Liver (tissue), 9 donors: Measurements from ENCODE around the gene TMCO4. TPM values are rescaled to one million over a fixed set of nuclear protein-coding genes. Genes with fewer than 3 reads are reported as not detected.

Experiments
- DNase-seq: peaks from one replicate; pipeline ENCODE4 v3.0.0-alpha.2; 2017; ENCODE audit warnings: low spot score
- H3K27ac ChIP-seq, 2 donors: one replicate each; pipeline ENCODE4 v1.7.0; 2013; ENCODE audit warnings: inconsistent platforms in 2 of 2, low read length in 2 of 2, control low read depth in 1 of 2, low read depth in 1 of 2, mild to moderate bottlenecking in 1 of 2
- H3K27me3 ChIP-seq, 4 donors: one replicate each; pipeline versions ENCODE4 v1.6.1 to v1.7.0; 2013; ENCODE audit warnings: low read length in 3 of 4, inconsistent platforms in 1 of 4, mild to moderate bottlenecking in 1 of 4, moderate library complexity in 1 of 4; ENCODE audit not compliant: control insufficient read depth in 4 of 4, insufficient read depth in 4 of 4
- H3K36me3 ChIP-seq, 4 donors: one replicate each; pipeline versions ENCODE4 v1.6.1 to v1.7.0; 2013; ENCODE audit warnings: low read length in 3 of 4, mild to moderate bottlenecking in 3 of 4, low read depth in 1 of 4, moderate library complexity in 1 of 4; ENCODE audit not compliant: control insufficient read depth in 4 of 4, insufficient read depth in 3 of 4
- H3K4me1 ChIP-seq, 4 donors: one replicate each; pipeline versions ENCODE4 v1.6.1 to v1.7.0; 2013; ENCODE audit warnings: low read length in 3 of 4, mild to moderate bottlenecking in 3 of 4, moderate library complexity in 1 of 4; ENCODE audit not compliant: control insufficient read depth in 4 of 4, insufficient read depth in 4 of 4
- H3K4me3 ChIP-seq, 3 donors: one replicate each; pipeline versions ENCODE4 v1.6.1 to v1.7.0; 2013; ENCODE audit warnings: low read length in 3 of 3, control low read depth in 1 of 3, low read depth in 1 of 3, mild to moderate bottlenecking in 1 of 3
- H3K9ac ChIP-seq, 2 donors: one replicate each; pipeline ENCODE4 v1.7.0; 2013; ENCODE audit warnings: low read length in 2 of 2, mild to moderate bottlenecking in 2 of 2, moderate library complexity in 2 of 2, control low read depth in 1 of 2, low read depth in 1 of 2
- H3K9me3 ChIP-seq, 4 donors: one replicate each; pipeline versions ENCODE4 v1.6.1 to v1.7.0; 2013; ENCODE audit warnings: low read length in 3 of 4; ENCODE audit not compliant: control insufficient read depth in 4 of 4
- EGR1 ChIP-seq, 2 donors: IDR thresholded peaks; 2 replicates each; pipeline ENCODE4 v1.6.1; 2016 to 2018; ENCODE audit warnings: antibody characterized with exemption in 2 of 2, low read depth in 2 of 2
- FOXA1 ChIP-seq: IDR thresholded peaks from 2 replicates; pipeline ENCODE4 v1.6.1; 2016; ENCODE audit warnings: antibody characterized with exemption
- FOXA2 ChIP-seq: IDR thresholded peaks from 2 replicates; pipeline ENCODE4 v1.6.1; 2016; ENCODE audit warnings: antibody characterized with exemption
- GABPA ChIP-seq, 2 donors: IDR thresholded peaks in 1 of 2; conservative IDR thresholded peaks in 1 of 2; 2 replicates each; pipeline ENCODE4 v1.6.1; 2016; ENCODE audit warnings: antibody characterized with exemption in 2 of 2, mild to moderate bottlenecking in 1 of 2, moderate library complexity in 1 of 2
- HNF4A ChIP-seq, 2 donors: conservative IDR thresholded peaks; 2 replicates each; pipeline ENCODE4 v1.6.1; 2016; ENCODE audit warnings: antibody characterized with exemption in 2 of 2, mild to moderate bottlenecking in 2 of 2
- HNF4G ChIP-seq: IDR thresholded peaks from 2 replicates; pipeline ENCODE4 v1.6.1; 2016; ENCODE audit warnings: antibody characterized with exemption
- JUND ChIP-seq, 2 donors: IDR thresholded peaks; 2 replicates each; pipeline ENCODE4 v1.6.1; 2016; ENCODE audit warnings: antibody characterized with exemption in 2 of 2
- NR2F2 ChIP-seq: IDR thresholded peaks from 2 replicates; pipeline ENCODE4 v1.6.1; 2016; ENCODE audit warnings: antibody characterized with exemption
- RAD21 ChIP-seq, 2 donors: IDR thresholded peaks; 2 replicates each; pipeline ENCODE4 v1.6.1; 2016; ENCODE audit warnings: antibody characterized with exemption in 2 of 2, mild to moderate bottlenecking in 2 of 2
- RXRA ChIP-seq, 2 donors: IDR thresholded peaks; 2 replicates each; pipeline ENCODE4 v1.6.1; 2017 to 2018; ENCODE audit warnings: antibody characterized with exemption in 2 of 2, mild to moderate bottlenecking in 1 of 2
- SP1 ChIP-seq: IDR thresholded peaks from 2 replicates; pipeline ENCODE4 v1.6.1; 2018; ENCODE audit warnings: antibody characterized with exemption, mild to moderate bottlenecking
- TAF1 ChIP-seq: conservative IDR thresholded peaks from 2 replicates; pipeline ENCODE4 v1.6.1; 2016; ENCODE audit warnings: antibody characterized with exemption, mild to moderate bottlenecking
- YY1 ChIP-seq: IDR thresholded peaks from 2 replicates; pipeline ENCODE4 v1.6.1; 2016; ENCODE audit warnings: antibody characterized with exemption, mild to moderate bottlenecking
- WGBS: extraction: QIAGEN DNeasy Blood & Tissue Kit; methylation state at CpG from one replicate; pipeline ENCODE4 v1.1.7; 2013; 5-methylcytosine and 5-hydroxymethylcytosine counted together
- polyA plus RNA-seq, 2 donors: library from polyadenylated mRNA; stranded (reverse) in 1 of 2; unstranded in 1 of 2; fragments of 200-250 nt in 1 of 2; fragments of >200 nt in 1 of 2; fragmentation: Nextera tagmentation in 1 of 2; extraction: Ambion mirVana in 1 of 2; gene quantifications; one replicate each; pipeline versions ENCODE4 v1.2.1 to v1.2.3, GENCODE V29; 2013 to 2015
- total RNA-seq, 2 donors: library from RNA; depleted of rRNA; stranded (reverse); fragments of >200 nt; gene quantifications; one replicate each; pipeline ENCODE4 v1.2.3, GENCODE V29; 2014
- TF ChIP-seq, protein P1 (sequence below): fragments of 150-350 bp; IDR thresholded peaks from 2 replicates; pipeline ENCODE4 v1.5.1; 2017; ENCODE audit warnings: improper control_type of control experiment, low read depth, low read length; ENCODE audit not compliant: missing input control
- TF ChIP-seq, protein P2 (sequence below): IDR thresholded peaks from 2 replicates; pipeline ENCODE4 v1.6.1; 2016; ENCODE audit warnings: antibody characterized with exemption, mild to moderate bottlenecking
- TF ChIP-seq, protein P3 (sequence below): IDR thresholded peaks from 2 replicates; pipeline ENCODE4 v1.6.1; 2016; ENCODE audit warnings: antibody characterized with exemption
- TF ChIP-seq, protein P4 (sequence below): IDR thresholded peaks from 2 replicates; pipeline ENCODE4 v1.6.1; 2016; ENCODE audit warnings: antibody characterized with exemption
- TF ChIP-seq, protein P5 (sequence below): IDR thresholded peaks from 2 replicates; pipeline ENCODE4 v1.6.1; 2016; ENCODE audit warnings: antibody characterized with exemption
- donor health status: healthy.
- donor health status: healthy.
- donor health status: healthy.
- donor health status: healthy.
- donor health status: healthy.

TMCO4 gene
- total and polyA plus RNA-seq, 4 donors: 4.0 to 9.5 (median 6.0) TPM

DNA sequence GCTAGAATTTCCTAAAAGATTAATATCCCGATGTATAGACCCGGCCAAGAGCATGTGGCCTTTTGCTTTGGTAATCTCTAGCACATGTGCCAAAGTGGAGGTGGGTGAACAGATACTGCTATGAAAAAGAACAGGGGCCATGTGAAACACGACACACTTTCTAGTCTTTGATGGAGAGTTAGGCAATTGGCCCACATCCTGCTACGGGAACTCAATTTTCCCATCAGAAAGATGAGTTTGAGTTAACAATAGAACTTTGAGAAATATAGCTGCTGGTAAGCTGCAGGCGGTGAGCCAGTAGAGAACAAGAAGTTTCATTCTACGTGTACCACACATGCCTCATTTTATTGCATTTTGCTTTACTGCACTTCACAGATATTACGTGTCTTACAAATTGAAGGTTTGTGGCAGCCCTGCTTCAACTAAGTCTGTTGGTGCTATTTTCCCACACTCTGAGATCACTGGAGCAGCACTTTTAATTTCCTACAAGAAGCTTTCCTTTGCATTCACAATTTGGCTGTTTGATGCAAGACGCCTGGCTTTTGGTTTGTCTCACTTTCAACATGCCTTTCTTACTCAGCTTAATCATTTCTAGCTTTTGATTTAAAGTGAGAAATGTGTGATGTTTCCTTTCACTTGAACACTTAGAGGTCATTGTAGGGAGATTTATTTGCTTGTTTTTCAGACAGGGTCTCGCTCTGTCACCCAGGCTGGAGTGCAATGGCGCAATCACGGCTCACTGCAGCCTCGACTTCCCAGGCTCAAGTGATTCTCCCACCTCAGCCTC is 88.7 kb downstream of the TMCO4 start:
- H3K36me3 ChIP-seq: peaks cover 0 to 2% (median 0%) of the 10 kb centered on the region in 4 donors
- no peaks in the 10 kb centered on the region for H3K4me1 ChIP-seq
- H3K4me3 ChIP-seq: no peak overlapping the region
- WGBS: 92% methylated on average over 12 of the region's 12 CpGs
- H3K27me3 ChIP-seq: no peaks in the 10 kb centered on the region
- TF ChIP-seq HNF4A (conservative IDR thresholded peaks at IDR 0.05) (no peak), RAD21 (IDR thresholded peaks at IDR 0.05) (no peak), JUND (IDR thresholded peaks at IDR 0.05) (no peak), FOXA1 (no peak), TAF1 (no peak), RXRA (IDR thresholded peaks at IDR 0.05) (no peak), SP1 (no peak), EGR1 (IDR thresholded peaks at IDR 0.05; ENCODE audit: low read depth in 2 of 2) (no peak), FOXA2 (no peak), GABPA (IDR thresholded peaks at IDR 0.05 in 1 of 2, conservative IDR thresholded peaks at IDR 0.05 in 1 of 2) (no peak), NR2F2 (no peak), HNF4G (no peak), YY1 (no peak)
- TF ChIP-seq, protein P1, sequence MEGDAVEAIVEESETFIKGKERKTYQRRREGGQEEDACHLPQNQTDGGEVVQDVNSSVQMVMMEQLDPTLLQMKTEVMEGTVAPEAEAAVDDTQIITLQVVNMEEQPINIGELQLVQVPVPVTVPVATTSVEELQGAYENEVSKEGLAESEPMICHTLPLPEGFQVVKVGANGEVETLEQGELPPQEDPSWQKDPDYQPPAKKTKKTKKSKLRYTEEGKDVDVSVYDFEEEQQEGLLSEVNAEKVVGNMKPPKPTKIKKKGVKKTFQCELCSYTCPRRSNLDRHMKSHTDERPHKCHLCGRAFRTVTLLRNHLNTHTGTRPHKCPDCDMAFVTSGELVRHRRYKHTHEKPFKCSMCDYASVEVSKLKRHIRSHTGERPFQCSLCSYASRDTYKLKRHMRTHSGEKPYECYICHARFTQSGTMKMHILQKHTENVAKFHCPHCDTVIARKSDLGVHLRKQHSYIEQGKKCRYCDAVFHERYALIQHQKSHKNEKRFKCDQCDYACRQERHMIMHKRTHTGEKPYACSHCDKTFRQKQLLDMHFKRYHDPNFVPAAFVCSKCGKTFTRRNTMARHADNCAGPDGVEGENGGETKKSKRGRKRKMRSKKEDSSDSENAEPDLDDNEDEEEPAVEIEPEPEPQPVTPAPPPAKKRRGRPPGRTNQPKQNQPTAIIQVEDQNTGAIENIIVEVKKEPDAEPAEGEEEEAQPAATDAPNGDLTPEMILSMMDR: no peak
- TF ChIP-seq, protein P2, sequence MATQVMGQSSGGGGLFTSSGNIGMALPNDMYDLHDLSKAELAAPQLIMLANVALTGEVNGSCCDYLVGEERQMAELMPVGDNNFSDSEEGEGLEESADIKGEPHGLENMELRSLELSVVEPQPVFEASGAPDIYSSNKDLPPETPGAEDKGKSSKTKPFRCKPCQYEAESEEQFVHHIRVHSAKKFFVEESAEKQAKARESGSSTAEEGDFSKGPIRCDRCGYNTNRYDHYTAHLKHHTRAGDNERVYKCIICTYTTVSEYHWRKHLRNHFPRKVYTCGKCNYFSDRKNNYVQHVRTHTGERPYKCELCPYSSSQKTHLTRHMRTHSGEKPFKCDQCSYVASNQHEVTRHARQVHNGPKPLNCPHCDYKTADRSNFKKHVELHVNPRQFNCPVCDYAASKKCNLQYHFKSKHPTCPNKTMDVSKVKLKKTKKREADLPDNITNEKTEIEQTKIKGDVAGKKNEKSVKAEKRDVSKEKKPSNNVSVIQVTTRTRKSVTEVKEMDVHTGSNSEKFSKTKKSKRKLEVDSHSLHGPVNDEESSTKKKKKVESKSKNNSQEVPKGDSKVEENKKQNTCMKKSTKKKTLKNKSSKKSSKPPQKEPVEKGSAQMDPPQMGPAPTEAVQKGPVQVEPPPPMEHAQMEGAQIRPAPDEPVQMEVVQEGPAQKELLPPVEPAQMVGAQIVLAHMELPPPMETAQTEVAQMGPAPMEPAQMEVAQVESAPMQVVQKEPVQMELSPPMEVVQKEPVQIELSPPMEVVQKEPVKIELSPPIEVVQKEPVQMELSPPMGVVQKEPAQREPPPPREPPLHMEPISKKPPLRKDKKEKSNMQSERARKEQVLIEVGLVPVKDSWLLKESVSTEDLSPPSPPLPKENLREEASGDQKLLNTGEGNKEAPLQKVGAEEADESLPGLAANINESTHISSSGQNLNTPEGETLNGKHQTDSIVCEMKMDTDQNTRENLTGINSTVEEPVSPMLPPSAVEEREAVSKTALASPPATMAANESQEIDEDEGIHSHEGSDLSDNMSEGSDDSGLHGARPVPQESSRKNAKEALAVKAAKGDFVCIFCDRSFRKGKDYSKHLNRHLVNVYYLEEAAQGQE: no peak
- TF ChIP-seq, protein P3, sequence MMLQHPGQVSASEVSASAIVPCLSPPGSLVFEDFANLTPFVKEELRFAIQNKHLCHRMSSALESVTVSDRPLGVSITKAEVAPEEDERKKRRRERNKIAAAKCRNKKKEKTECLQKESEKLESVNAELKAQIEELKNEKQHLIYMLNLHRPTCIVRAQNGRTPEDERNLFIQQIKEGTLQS: no peak
- TF ChIP-seq, protein P4, sequence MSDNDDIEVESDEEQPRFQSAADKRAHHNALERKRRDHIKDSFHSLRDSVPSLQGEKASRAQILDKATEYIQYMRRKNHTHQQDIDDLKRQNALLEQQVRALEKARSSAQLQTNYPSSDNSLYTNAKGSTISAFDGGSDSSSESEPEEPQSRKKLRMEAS: no peak
- TF ChIP-seq, protein P5, sequence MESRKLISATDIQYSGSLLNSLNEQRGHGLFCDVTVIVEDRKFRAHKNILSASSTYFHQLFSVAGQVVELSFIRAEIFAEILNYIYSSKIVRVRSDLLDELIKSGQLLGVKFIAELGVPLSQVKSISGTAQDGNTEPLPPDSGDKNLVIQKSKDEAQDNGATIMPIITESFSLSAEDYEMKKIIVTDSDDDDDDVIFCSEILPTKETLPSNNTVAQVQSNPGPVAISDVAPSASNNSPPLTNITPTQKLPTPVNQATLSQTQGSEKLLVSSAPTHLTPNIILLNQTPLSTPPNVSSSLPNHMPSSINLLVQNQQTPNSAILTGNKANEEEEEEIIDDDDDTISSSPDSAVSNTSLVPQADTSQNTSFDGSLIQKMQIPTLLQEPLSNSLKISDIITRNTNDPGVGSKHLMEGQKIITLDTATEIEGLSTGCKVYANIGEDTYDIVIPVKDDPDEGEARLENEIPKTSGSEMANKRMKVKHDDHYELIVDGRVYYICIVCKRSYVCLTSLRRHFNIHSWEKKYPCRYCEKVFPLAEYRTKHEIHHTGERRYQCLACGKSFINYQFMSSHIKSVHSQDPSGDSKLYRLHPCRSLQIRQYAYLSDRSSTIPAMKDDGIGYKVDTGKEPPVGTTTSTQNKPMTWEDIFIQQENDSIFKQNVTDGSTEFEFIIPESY: no peak
- no peaks in the 10 kb centered on the region for H3K9me3 ChIP-seq
- no peak overlapping the region for H3K9ac ChIP-seq
- DNase-seq: no peak
- H3K27ac ChIP-seq: no peak overlapping the region
